Skeletal muscle tissue (tissue), 4 donors: Measurements from ENCODE around the gene NACC2. TPM values are rescaled to one million over a fixed set of nuclear protein-coding genes. Genes with fewer than 3 reads are reported as not detected.

Source experiments
- H3K27ac ChIP-seq: one replicate; pipeline ENCODE4 v1.7.0; 2013; ENCODE audit warnings: mild to moderate bottlenecking, low read depth, low read length, inconsistent platforms
- H3K27me3 ChIP-seq, 3 donors: one replicate each; pipeline ENCODE4 v1.7.0; 2013; ENCODE audit warnings: low read length in 3 of 3; ENCODE audit not compliant: control insufficient read depth in 3 of 3, insufficient read depth in 3 of 3
- H3K36me3 ChIP-seq, 3 donors: one replicate each; pipeline ENCODE4 v1.7.0; 2013; ENCODE audit warnings: low read length in 3 of 3; ENCODE audit not compliant: control insufficient read depth in 3 of 3, insufficient read depth in 3 of 3
- H3K4me1 ChIP-seq, 3 donors: one replicate each; pipeline ENCODE4 v1.7.0; 2013; ENCODE audit warnings: low read length in 3 of 3, mild to moderate bottlenecking in 3 of 3; ENCODE audit not compliant: control insufficient read depth in 3 of 3, insufficient read depth in 3 of 3
- H3K4me3 ChIP-seq, 3 donors: one replicate each; pipeline ENCODE4 v1.7.0; 2013; ENCODE audit warnings: low read length in 3 of 3
- H3K9ac ChIP-seq, 3 donors: one replicate each; pipeline ENCODE4 v1.7.0; 2013; ENCODE audit warnings: low read length in 3 of 3, mild to moderate bottlenecking in 3 of 3, moderate library complexity in 2 of 3, low read depth in 1 of 3
- H3K9me3 ChIP-seq, 3 donors: one replicate each; pipeline ENCODE4 v1.7.0; 2013; ENCODE audit warnings: low read length in 3 of 3; ENCODE audit not compliant: control insufficient read depth in 3 of 3
- total RNA-seq: library from RNA; depleted of rRNA; stranded (reverse); fragments of >200 nt; gene quantifications from one replicate; pipeline ENCODE4 v1.2.3, GENCODE V29; 2014
- donor health status: Osteomylitis.

NACC2 gene
- total RNA-seq, 1 donor from 2014 or later = 7.3 TPM

DNA sequence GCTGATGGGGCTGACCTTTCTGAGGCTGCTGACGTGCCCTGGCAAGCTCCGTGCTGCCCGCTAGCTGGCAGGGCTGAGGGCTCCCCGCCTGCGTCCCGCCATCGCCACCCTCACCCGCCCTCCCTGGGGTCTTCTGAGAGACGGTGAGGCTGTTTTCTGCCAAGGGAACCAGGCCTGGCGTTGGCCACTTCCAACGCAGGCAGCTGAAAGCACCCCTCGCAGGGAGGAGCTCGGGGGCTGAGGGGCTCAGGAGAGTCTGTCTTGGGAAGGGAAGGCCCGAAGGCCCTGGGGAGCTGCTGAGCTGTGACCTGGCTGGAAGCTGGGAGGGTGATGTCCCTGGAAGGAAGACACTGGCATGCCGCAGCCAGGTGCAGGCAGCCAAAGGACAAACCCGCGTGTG is 33.3 kb upstream of the NACC2 start:
- H3K4me1 ChIP-seq = peaks cover 0 to 19% (median 1%) of the 10 kb centered on the region in 3 donors
- no peak overlapping the region for H3K9ac ChIP-seq
- no peak overlapping the region for H3K4me3 ChIP-seq
- H3K27me3 ChIP-seq = peaks cover 47 to 68% (median 59%) of the 10 kb centered on the region in 3 donors
- no peaks in the 10 kb centered on the region for H3K9me3 ChIP-seq
- no peak overlapping the region for H3K27ac ChIP-seq
- no peaks in the 10 kb centered on the region for H3K36me3 ChIP-seq

DNA sequence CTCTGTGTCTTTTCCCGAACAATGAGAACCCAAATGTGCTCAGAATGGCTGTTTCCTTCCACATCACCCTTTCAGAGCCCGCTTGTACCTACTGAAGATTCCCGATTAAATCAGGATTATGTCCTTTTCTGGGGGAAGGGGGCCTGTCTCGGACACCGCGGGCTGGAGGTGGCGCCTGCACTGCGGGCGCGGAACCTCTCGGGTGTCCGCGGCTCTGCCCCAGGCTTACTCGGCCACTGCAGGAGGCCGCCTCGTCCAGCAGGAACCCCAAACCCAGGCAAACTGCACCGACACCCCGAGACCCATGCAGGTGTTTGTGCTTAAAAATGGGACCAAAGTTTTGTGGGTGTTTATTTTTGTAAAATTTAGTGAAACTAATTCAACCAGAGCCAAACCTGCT is 32.2 kb upstream of the NACC2 start:
- H3K27me3 ChIP-seq = peaks cover 41 to 63% (median 53%) of the 10 kb centered on the region in 3 donors
- H3K27ac ChIP-seq = no peak overlapping the region
- no peaks in the 10 kb centered on the region for H3K36me3 ChIP-seq
- no peak overlapping the region for H3K9ac ChIP-seq
- H3K4me3 ChIP-seq = no peak overlapping the region
- no peaks in the 10 kb centered on the region for H3K9me3 ChIP-seq
- peaks cover 10 to 22% (median 12%) of the 10 kb centered on the region in 3 donors for H3K4me1 ChIP-seq

- Histone ChIP-seq H3K4me3 (no peak overlapping the region), H3K9ac (no peak overlapping the region), H3K9me3 (no peaks in the 10 kb centered on the region), H3K36me3 (peaks cover 0 to 2% (median 0%) of the 10 kb centered on the region in 3 donors), H3K27ac (no peak overlapping the region), H3K27me3 (peaks cover 22 to 43% (median 33%) of the 10 kb centered on the region in 3 donors), H3K4me1 (peaks cover 16 to 21% (median 17%) of the 10 kb centered on the region in 3 donors)
Observed at GRCh38 chr9:136124976-136125692, 30.0 kb upstream of the NACC2 start.

DNA sequence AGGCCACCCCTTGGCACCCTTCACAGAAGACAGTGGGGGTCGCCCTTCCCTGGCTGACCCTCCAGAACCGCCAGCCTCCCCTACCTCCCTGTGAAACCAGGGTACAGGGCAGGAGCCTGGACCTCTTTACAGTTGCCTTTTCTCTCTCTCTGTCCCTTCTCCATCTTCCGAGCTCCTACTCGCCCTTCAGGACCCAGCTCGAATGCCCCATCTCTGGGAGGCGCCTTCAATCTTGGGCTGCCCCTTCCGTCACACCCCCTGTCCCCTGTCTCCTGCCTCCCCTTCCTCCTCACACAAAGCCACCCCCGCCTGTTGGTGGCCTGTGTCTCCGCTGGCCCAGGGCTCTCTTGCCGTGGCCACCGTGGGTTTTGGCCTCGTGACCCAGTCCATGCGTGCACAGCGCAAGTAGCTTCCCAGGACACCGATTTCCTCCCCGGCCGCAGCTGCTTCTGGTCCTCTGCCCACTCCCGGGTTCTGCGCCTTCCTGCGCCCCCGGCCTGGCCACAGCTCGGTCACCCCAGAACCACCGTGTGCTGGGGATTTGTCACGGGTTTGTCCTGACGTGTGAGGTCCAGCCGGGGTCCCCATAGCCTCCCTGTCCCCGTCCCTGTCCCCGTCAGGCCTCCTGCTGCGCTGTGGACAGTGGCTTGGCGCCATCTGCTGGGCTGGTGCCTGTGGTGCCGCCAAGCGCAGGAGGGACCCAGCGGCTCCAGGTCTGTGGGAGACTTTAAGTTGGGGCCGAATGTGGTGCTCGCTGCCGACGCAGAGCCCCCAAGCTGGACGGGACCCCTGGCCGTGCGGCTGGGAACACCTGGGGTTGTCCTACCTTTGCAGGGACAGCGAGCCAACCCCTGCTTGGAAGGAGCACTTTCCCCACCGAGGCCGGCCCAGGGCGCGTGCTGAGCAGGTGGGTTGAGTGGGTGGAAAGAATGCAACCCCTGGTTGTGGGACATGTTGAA is 27.6 kb upstream of the NACC2 start:
- Histone ChIP-seq H3K27me3 (peaks cover 2 to 24% (median 16%) of the 10 kb centered on the region in 3 donors), H3K9ac (peak overlapping the region; percentile 43 to 76 (median 64)), H3K4me1 (peaks cover 24 to 30% (median 25%) of the 10 kb centered on the region in 3 donors), H3K4me3 (peak overlapping the region; percentile 58 to 68 (median 60)), H3K36me3 (peaks cover 0 to 2% (median 0%) of the 10 kb centered on the region in 3 donors), H3K27ac (no peak overlapping the region), H3K9me3 (no peaks in the 10 kb centered on the region)

DNA sequence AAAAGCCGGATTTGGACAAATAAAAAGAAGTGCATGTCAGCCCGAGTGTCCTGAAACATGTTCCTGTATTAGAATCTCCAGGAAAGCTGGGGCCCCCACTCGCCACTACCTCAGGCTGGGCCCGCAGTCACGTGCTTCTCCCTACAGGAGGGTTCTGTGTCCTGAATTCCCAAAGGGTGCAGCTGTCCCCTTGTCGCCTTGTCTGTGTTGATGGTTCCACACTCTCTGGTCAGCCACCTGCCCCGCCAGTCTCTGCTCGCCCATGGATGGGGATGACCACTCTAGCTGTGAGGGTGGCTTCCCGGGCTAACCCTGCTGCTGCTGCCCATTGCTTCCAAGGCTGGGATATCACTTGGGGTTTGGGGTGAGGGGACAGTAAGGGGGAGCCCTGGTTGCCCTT is 26.7 kb upstream of the NACC2 start:
- H3K27ac ChIP-seq = no peak overlapping the region
- no peaks in the 10 kb centered on the region for H3K9me3 ChIP-seq
- peaks cover 0 to 2% (median 0%) of the 10 kb centered on the region in 3 donors for H3K36me3 ChIP-seq
- H3K27me3 ChIP-seq = peaks cover 0 to 15% (median 8%) of the 10 kb centered on the region in 3 donors
- peaks cover 33 to 40% (median 34%) of the 10 kb centered on the region in 3 donors for H3K4me1 ChIP-seq
- H3K9ac ChIP-seq = no peak overlapping the region
- H3K4me3 ChIP-seq = no peak overlapping the region

DNA sequence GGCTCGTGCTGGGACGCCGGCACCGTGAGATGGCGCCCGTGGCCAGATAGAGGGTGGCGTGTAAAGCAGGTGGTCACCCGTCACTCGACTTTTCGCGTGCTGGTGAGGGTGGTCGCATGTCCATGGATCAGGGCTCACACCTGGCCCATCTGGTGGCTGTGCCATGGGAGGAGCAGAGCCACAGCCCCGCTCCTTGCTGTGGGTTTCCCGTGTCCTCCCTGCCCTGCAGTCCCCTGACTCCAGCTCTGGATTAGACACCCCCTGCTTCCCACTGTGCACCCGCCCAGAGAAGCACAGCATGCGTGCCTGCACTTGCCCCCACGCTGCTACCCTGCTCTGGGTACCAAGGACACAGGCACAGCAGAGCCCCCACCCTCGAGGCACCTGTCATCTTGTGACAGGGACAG is 25.4 kb upstream of the NACC2 start:
- peak overlapping the region; percentile 23 for H3K27ac ChIP-seq
- peaks cover 2 to 10% (median 6%) of the 10 kb centered on the region in 3 donors for H3K36me3 ChIP-seq
- no peaks in the 10 kb centered on the region for H3K9me3 ChIP-seq
- H3K9ac ChIP-seq = peak overlapping the region in 2 of 3 donors; percentile 86 to 89
- H3K4me3 ChIP-seq = no peak overlapping the region
- peaks cover 0 to 11% (median 0%) of the 10 kb centered on the region in 3 donors for H3K27me3 ChIP-seq
- H3K4me1 ChIP-seq = peaks cover 33 to 45% (median 36%) of the 10 kb centered on the region in 3 donors

- peaks cover 0 to 11% (median 0%) of the 10 kb centered on the region in 3 donors for H3K27me3 ChIP-seq
- H3K9ac ChIP-seq = peak overlapping the region; percentile 83 to 89 (median 86)
- H3K4me3 ChIP-seq = peak overlapping the region; percentile 54 to 78 (median 78)
- H3K9me3 ChIP-seq = no peaks in the 10 kb centered on the region
- peaks cover 4 to 12% (median 11%) of the 10 kb centered on the region in 3 donors for H3K36me3 ChIP-seq
- peaks cover 33 to 48% (median 36%) of the 10 kb centered on the region in 3 donors for H3K4me1 ChIP-seq
- peak overlapping the region; percentile 91 for H3K27ac ChIP-seq
Observed at GRCh38 chr9:136119883-136120393, 24.8 kb upstream of the NACC2 start.

GRCh38 chr9:136119061-136119882 is 24.2 kb upstream of the NACC2 start:
- Histone ChIP-seq H3K4me1 (peaks cover 33 to 48% (median 36%) of the 10 kb centered on the region in 3 donors), H3K27ac (peak overlapping the region; percentile 91), H3K36me3 (peaks cover 4 to 15% (median 13%) of the 10 kb centered on the region in 3 donors), H3K9me3 (no peaks in the 10 kb centered on the region), H3K4me3 (peak overlapping the region; percentile 68 to 78 (median 78)), H3K27me3 (peaks cover 0 to 5% (median 0%) of the 10 kb centered on the region in 3 donors), H3K9ac (peak overlapping the region; percentile 83 to 89 (median 86))
